BLaER1 treated with 17β-estradiol and CSF1 and Interleukin-3, amounts not matched to agents 10 nM and 100 nM (cell line): ENCODE results near the gene KRT37.

ENCODE experiments used
- H3K27ac ChIP-seq, 11 experiments: shearing (Covaris generic); formaldehyde crosslinking; 2 replicates each; pipeline ENCODE4 v1.8.1; 2022
- H3K27me3 ChIP-seq, 11 experiments: shearing (Covaris generic); formaldehyde crosslinking; 2 replicates each; pipeline ENCODE4 v1.8.1; 2022
- H3K36me3 ChIP-seq, 11 experiments: shearing (Covaris generic); formaldehyde crosslinking; 2 replicates each; pipeline ENCODE4 v1.8.1; 2022
- H3K4me1 ChIP-seq, 10 experiments: shearing (Covaris generic); formaldehyde crosslinking; 2 replicates each; pipeline ENCODE4 v1.8.1; 2022
- H3K4me2 ChIP-seq, 11 experiments: shearing (Covaris generic); formaldehyde crosslinking; 2 replicates each; pipeline ENCODE4 v1.8.1; 2022
- H3K4me3 ChIP-seq, 10 experiments: shearing (Covaris generic); formaldehyde crosslinking; 2 replicates each; pipeline ENCODE4 v1.8.1; 2022
- H3K9ac ChIP-seq, 11 experiments: shearing (Covaris generic); formaldehyde crosslinking; 2 replicates each; pipeline ENCODE4 v1.8.1; 2022
- H3K9me3 ChIP-seq, 11 experiments: shearing (Covaris generic); formaldehyde crosslinking; replicated peaks in 1 of 11; 2 replicates each; pipeline ENCODE4 v1.8.1; 2022
- H4K20me1 ChIP-seq, 11 experiments: shearing (Covaris generic); formaldehyde crosslinking; 2 replicates each; pipeline ENCODE4 v1.8.1; 2022
- Cebpa-rat ChIP-seq, 11 experiments: shearing (Covaris generic); IDR thresholded peaks; 2 replicates each; pipeline ENCODE4 v1.8.1; 2022

Gene KRT37

GRCh38 chr17:41455236-41455635, 30.9 kb upstream of the KRT37 start:
- Histone ChIP-seq H3K9me3 (peaks cover 0 to 18% (median 5%) of the 10 kb centered on the region in 11 experiments; a peak in 2 of 22 replicates), H3K27me3 (no peaks in the 10 kb centered on the region), H3K9ac (no peak overlapping the region), H3K4me2 (no peak overlapping the region), H3K4me3 (no peak overlapping the region), H4K20me1 (no peaks in the 10 kb centered on the region), H3K36me3 (no peaks in the 10 kb centered on the region), H3K27ac (no peak overlapping the region), H3K4me1 (0 out of 20 replicates have a peak, but pooled peaks cover 0 to 5% (median 0%) of the 10 kb centered on the region in 10 experiments)
- TF ChIP-seq Cebpa-rat (IDR thresholded peaks at IDR 0.05) = no peak

GRCh38 chr17:41453066-41453465, 28.7 kb upstream of the KRT37 start:
- H3K4me2 ChIP-seq = no peak overlapping the region
- H3K9me3 ChIP-seq = peaks cover 0 to 18% (median 5%) of the 10 kb centered on the region in 11 experiments; a peak in 2 of 22 replicates

GRCh38 chr17:41452281-41452680, 27.9 kb upstream of the KRT37 start:
- Histone ChIP-seq H3K27me3 (no peaks in the 10 kb centered on the region), H3K4me1 (0 out of 20 replicates have a peak, but pooled peaks cover 0 to 5% (median 0%) of the 10 kb centered on the region in 10 experiments), H3K9ac (no peak overlapping the region), H4K20me1 (no peaks in the 10 kb centered on the region), H3K27ac (no peak overlapping the region), H3K9me3 (peaks cover 0 to 18% (median 5%) of the 10 kb centered on the region in 11 experiments; a peak in 2 of 22 replicates), H3K4me3 (no peak overlapping the region), H3K4me2 (no peak overlapping the region), H3K36me3 (no peaks in the 10 kb centered on the region)
- TF ChIP-seq Cebpa-rat (IDR thresholded peaks at IDR 0.05) = no peak

More at GRCh38 chr17:41453066-41453465, 28.7 kb upstream of the KRT37 start:
- no peak overlapping the region for H3K27ac ChIP-seq
- H3K4me3 ChIP-seq = no peak overlapping the region
- 0 out of 20 replicates have a peak, but pooled peaks cover 0 to 5% (median 0%) of the 10 kb centered on the region in 10 experiments for H3K4me1 ChIP-seq
- H3K27me3 ChIP-seq = no peaks in the 10 kb centered on the region
- H3K9ac ChIP-seq = no peak overlapping the region
- H4K20me1 ChIP-seq = no peaks in the 10 kb centered on the region
- H3K36me3 ChIP-seq = no peaks in the 10 kb centered on the region
- TF ChIP-seq Cebpa-rat (IDR thresholded peaks at IDR 0.05) = no peak

- no peak overlapping the region for H3K9ac ChIP-seq
- H3K4me3 ChIP-seq = no peak overlapping the region
- no peak overlapping the region for H3K4me2 ChIP-seq
- no peak for TF ChIP-seq Cebpa-rat (IDR thresholded peaks at IDR 0.05)
- H3K27me3 ChIP-seq = no peaks in the 10 kb centered on the region
- peaks cover 0 to 18% (median 5%) of the 10 kb centered on the region in 11 experiments; a peak in 2 of 22 replicates for H3K9me3 ChIP-seq
- H4K20me1 ChIP-seq = no peaks in the 10 kb centered on the region
- H3K4me1 ChIP-seq = peaks cover 0 to 6% (median 5%) of the 10 kb centered on the region in 10 experiments; a peak in 10 of 20 replicates
- H3K36me3 ChIP-seq = no peaks in the 10 kb centered on the region
- H3K27ac ChIP-seq = no peak overlapping the region
These were observed 26.9 kb upstream of the KRT37 start for GRCh38 chr17:41451154-41451728.

GRCh38 chr17:41449008-41449407, 24.6 kb upstream of the KRT37 start:
- no peak overlapping the region for H3K27ac ChIP-seq
- H3K4me3 ChIP-seq = no peak overlapping the region
- no peaks in the 10 kb centered on the region for H3K36me3 ChIP-seq
- no peak for TF ChIP-seq Cebpa-rat (IDR thresholded peaks at IDR 0.05)
- H3K4me1 ChIP-seq = peaks cover 0 to 8% (median 6%) of the 10 kb centered on the region in 10 experiments; a peak in 10 of 20 replicates
- H4K20me1 ChIP-seq = no peaks in the 10 kb centered on the region
- H3K9ac ChIP-seq = no peak overlapping the region
- H3K9me3 ChIP-seq = peaks cover 0 to 18% (median 5%) of the 10 kb centered on the region in 11 experiments; a peak in 2 of 22 replicates
- H3K4me2 ChIP-seq = no peak overlapping the region
- no peaks in the 10 kb centered on the region for H3K27me3 ChIP-seq

- H3K4me1 ChIP-seq = peaks cover 0 to 8% (median 6%) of the 10 kb centered on the region in 10 experiments; a peak in 10 of 20 replicates
- H3K36me3 ChIP-seq = no peaks in the 10 kb centered on the region
- H3K4me3 ChIP-seq = no peak overlapping the region
- H3K9me3 ChIP-seq = peaks cover 0 to 18% (median 5%) of the 10 kb centered on the region in 11 experiments; a peak in 2 of 22 replicates
- TF ChIP-seq Cebpa-rat (IDR thresholded peaks at IDR 0.05) = no peak
- no peak overlapping the region for H3K9ac ChIP-seq
- H4K20me1 ChIP-seq = no peaks in the 10 kb centered on the region
- no peaks in the 10 kb centered on the region for H3K27me3 ChIP-seq
- H3K4me2 ChIP-seq = no peak overlapping the region
- H3K27ac ChIP-seq = no peak overlapping the region
These were observed 24.1 kb upstream of the KRT37 start for GRCh38 chr17:41448506-41448905.

- Histone ChIP-seq H3K27ac (no peak overlapping the region), H3K4me2 (peak overlapping the region in 5 of 11 experiments; percentile 25 to 46 (median 34); a peak in 9 of 22 replicates), H3K27me3 (no peaks in the 10 kb centered on the region), H3K4me3 (no peak overlapping the region), H3K4me1 (peaks cover 0 to 8% (median 6%) of the 10 kb centered on the region in 10 experiments; a peak in 10 of 20 replicates), H3K9me3 (peaks cover 0 to 13% (median 5%) of the 10 kb centered on the region in 11 experiments; a peak in 2 of 22 replicates), H3K9ac (no peak overlapping the region), H3K36me3 (no peaks in the 10 kb centered on the region), H4K20me1 (no peaks in the 10 kb centered on the region)
- TF ChIP-seq Cebpa-rat (IDR thresholded peaks at IDR 0.05) = no peak
These were observed 22.4 kb upstream of the KRT37 start for GRCh38 chr17:41446806-41447205.

GRCh38 chr17:41444640-41445039, 20.3 kb upstream of the KRT37 start:
- H3K9me3 ChIP-seq = no peaks in the 10 kb centered on the region
- H3K36me3 ChIP-seq = no peaks in the 10 kb centered on the region
- H3K27ac ChIP-seq = no peak overlapping the region
- no peak overlapping the region for H3K4me3 ChIP-seq
- H4K20me1 ChIP-seq = no peaks in the 10 kb centered on the region
- H3K4me1 ChIP-seq = peaks cover 0 to 8% (median 6%) of the 10 kb centered on the region in 10 experiments; a peak in 10 of 20 replicates
- no peak overlapping the region for H3K9ac ChIP-seq
- H3K27me3 ChIP-seq = no peaks in the 10 kb centered on the region
- TF ChIP-seq Cebpa-rat (IDR thresholded peaks at IDR 0.05) = no peak
- no peak overlapping the region for H3K4me2 ChIP-seq

- Histone ChIP-seq H3K27me3 (no peaks in the 10 kb centered on the region), H3K9ac (no peak overlapping the region)
These were observed 19.8 kb upstream of the KRT37 start for GRCh38 chr17:41444186-41444585.

More at GRCh38 chr17:41444186-41444585, 19.8 kb upstream of the KRT37 start:
- no peaks in the 10 kb centered on the region for H4K20me1 ChIP-seq
- no peak overlapping the region for H3K4me3 ChIP-seq
- H3K4me2 ChIP-seq = no peak overlapping the region
- no peak overlapping the region for H3K27ac ChIP-seq
- H3K4me1 ChIP-seq = peaks cover 0 to 8% (median 6%) of the 10 kb centered on the region in 10 experiments; a peak in 10 of 20 replicates
- TF ChIP-seq Cebpa-rat (IDR thresholded peaks at IDR 0.05) = no peak
- H3K9me3 ChIP-seq = no peaks in the 10 kb centered on the region
- no peaks in the 10 kb centered on the region for H3K36me3 ChIP-seq
